Motor neuron (in vitro differentiated cells): Measurements from ENCODE around the gene RPTOR. TPM values are rescaled to one million over a fixed set of nuclear protein-coding genes. Genes with fewer than 3 reads are reported as not detected.

Experiments
- ATAC-seq, 8 experiments: fragments of 200-7000 bp; cut with Tn5 transposase; replicated peaks in 6 of 8; 2 replicates each; pipeline ENCODE4 v1.8.0; 2021; ENCODE audit warnings: mild to moderate bottlenecking in 8 of 8, moderate library complexity in 8 of 8
- H3K27ac ChIP-seq, 2 donors: fragments of 250-450 bp; sonication (Bioruptor Pico); 2 replicates each; pipeline ENCODE4 v1.9.0; 2021; ENCODE audit warnings: antibody characterized with exemption in 2 of 2, mild to moderate bottlenecking in 2 of 2, moderate library complexity in 1 of 2
- H3K4me1 ChIP-seq, 2 donors: fragments of 250-450 bp; sonication (Bioruptor Pico); replicated peaks in 1 of 2; 2 replicates each; pipeline ENCODE4 v1.6.1; 2021; ENCODE audit warnings: antibody characterized with exemption in 2 of 2, mild to moderate bottlenecking in 2 of 2, moderate library complexity in 1 of 2
- H3K4me3 ChIP-seq, 5 donors: fragments of 250-450 bp; sonication (Bioruptor Pico); 2 replicates each; pipeline ENCODE4 v1.9.0; 2021; ENCODE audit warnings: antibody characterized with exemption in 5 of 5, mild to moderate bottlenecking in 5 of 5, moderate library complexity in 4 of 5
- WGBS, 10 experiments: fragments of 450-650 bp; shearing (Covaris generic); methylation state at CpG; one replicate each; pipeline ENCODE4 v1.0.0; 2022; 5-methylcytosine and 5-hydroxymethylcytosine counted together
- in situ Hi-C, 9 experiments: fragments of 400-800 bp; cut with MboI; loops; one replicate each; pipeline ENCODE4 v1.15.0; 2021; ENCODE audit warnings: low sequenced_read_pairs in 9 of 9, low pct_unique_long_range_greater_than_20kb in 2 of 9; ENCODE audit not compliant: unreplicated experiment in 9 of 9
- total RNA-seq, 8 experiments: library from RNA; unstranded; fragments of 300-600 nt; gene quantifications; 2 replicates each; pipeline versions ENCODE4 v1.2.3 to v1.2.4, GENCODE V29; 2022

The RPTOR gene
- total RNA-seq, 8 experiments from 2014 or later, result 15.6 to 53.3 (median 19.2) TPM

DNA sequence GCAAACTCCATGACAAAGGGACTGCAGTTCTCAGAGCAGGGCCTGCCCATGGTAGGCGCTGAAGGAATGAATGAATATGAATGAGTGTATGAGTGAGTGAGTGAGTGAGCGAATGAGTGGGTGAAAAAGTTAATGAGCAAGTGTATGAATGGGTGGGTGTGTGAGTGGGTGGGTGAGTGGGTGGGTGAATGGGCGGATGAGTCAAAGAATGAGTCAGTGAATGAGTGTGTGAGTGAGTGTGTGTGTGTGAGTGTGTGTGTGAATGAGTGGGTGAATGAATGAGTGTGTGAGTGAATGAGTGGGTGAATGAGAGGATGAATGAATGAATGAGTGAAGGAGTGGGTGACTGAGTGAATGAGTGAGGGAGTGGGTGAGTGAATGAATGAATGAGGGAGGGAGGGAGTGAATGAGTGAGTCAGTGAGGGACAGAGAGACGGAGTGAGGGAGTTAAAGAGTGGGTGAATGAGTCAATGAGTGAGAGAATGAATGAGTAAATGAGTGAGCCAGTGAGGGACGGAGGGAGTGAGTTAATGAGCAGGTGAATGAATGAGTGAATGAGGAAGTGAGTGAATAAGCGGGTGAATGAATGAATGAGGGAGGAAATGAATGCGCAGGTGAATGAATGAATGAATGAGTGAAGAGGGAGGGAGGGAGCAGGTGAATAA, 435.9 kb downstream of the RPTOR start:
- in situ Hi-C loops, result loop anchor here in 7 of 9 experiments (10.0 to 25.0 kb wide), 4 partner anchors 107 to 556 kb away; no protein-coding TSS in a partner anchor
- 14 to 74% (median 44%) methylated on average over 1 to 6 of the region's 7 CpGs for WGBS, 10 experiments
- Histone ChIP-seq H3K4me3 (peak overlapping the region in 2 of 5 donors; percentile 37 to 44), H3K4me1 (peaks cover 0 to 4% of the 10 kb centered on the region in 2 donors), H3K27ac (no peak overlapping the region)
- peak in 6 of 8 experiments; percentile 2 to 42 (median 20) for ATAC-seq

DNA sequence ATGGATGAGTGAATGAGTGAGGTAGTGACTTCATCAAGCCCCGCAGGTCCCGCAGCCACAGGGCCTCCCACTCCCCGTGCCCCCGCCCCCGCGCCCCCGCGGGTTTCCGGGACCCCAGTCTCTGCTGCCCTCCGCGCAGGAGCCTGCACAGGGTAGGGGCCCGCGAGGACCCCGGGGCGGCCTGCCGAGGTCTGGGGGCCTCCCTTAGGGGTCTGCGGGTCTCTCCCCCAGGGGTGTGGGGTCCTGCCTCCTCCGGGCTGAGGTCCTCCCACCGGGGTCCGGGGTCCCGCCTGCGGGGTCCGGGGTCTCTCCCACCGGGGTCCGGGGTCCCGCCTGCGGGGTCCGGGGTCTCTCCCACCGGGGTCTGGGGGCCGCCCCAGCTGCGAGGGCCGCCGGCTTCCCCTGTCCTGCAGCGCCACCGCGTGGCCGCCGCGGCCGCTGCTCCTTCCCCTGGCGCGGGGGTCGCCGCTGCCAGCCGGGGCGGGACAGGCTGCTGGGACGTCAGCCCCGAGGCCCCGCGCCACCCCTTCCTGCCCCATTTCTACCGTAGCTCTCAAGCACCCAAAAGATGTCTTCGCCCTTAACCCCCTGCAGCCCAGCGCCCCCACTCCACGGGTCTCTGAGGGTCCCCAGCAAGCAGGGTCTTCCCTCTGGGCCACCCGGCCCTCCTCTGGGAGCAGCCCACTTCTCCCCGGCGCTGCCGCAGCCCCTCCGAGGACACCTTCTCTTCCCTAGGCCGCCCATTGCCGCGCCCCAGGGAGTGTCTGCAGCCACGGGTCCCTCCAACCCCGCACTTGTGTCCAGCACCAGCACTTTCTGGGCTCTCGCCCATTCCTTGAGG, 436.6 kb downstream of the RPTOR start:
- peak; percentile 36 to 87 (median 70) for ATAC-seq

DNA sequence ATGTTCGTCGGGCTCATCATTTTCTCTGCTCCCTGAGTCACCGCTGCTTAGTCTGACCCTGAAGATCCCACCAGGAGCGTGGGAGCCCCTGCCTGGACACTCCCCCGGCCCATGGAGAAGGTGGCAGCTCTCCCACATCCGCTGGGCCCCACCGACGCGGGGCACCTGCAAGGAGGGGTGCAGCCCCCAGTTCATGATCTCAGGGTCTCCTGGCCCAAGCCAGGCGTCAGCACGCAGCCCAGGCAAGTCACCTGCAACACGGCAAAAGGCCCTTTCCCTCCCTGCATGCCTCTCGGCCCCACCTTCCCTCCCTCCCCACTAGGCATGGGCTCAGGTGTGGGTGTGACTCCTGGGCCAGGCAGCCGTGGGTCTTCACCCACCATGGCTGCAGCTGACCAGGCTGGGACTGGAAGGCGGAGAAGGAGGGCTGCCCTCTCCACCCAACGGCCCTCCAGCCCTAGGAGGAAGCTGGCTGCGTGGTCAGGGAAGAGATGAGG, 437.3 kb downstream of the RPTOR start:
- Histone ChIP-seq H3K4me1 (peaks cover 0 to 4% of the 10 kb centered on the region in 2 donors), H3K4me3 (no peak overlapping the region)
- in situ Hi-C loops, result loop anchor here in 7 of 9 experiments (10.0 to 25.0 kb wide), 4 partner anchors 105 to 557 kb away; no protein-coding TSS in a partner anchor

More for the DNA sequence above, 436.6 kb downstream of the RPTOR start:
- WGBS, 10 experiments, result 0 to 100% (median 18%) methylated on average over 1 to 9 of the region's 65 CpGs; no CpG with 5 or more reads in 5 of the 10 experiments
- Histone ChIP-seq H3K27ac (no peak overlapping the region), H3K4me1 (peaks cover 0 to 4% of the 10 kb centered on the region in 2 donors), H3K4me3 (peak overlapping the region; percentile 27 to 44 (median 31))
- in situ Hi-C loops, result loop anchor here in 7 of 9 experiments (10.0 to 25.0 kb wide), 4 partner anchors 106 to 556 kb away; no protein-coding TSS in a partner anchor

DNA sequence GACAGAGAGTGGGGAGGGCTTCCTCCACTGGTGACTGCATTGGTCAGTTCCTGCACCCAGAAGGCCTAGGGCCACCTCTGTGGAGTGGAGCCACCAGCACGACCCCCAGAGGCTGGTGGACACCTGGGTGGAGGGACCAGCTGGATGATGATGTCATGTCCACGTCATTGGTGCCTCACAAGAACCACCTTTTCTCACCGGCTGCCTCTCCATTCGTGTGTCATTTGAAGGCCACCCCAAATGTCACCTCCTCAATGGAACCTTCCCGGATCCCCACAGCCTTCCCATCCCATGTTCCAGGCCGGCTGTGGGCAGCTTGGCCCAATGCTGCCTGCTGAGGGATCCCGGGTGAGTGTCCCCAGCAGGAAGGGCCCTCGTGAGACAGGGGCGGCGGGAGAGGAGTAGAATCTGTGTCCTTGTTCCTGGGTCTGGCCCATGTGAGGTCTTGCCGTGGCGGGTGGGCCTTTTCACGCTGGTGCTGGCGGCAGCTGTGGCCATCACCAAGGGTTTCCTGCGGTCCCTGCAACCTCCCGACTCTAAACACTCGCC, 437.9 kb downstream of the RPTOR start:
- WGBS, 10 experiments, result 80 to 100% (median 81%) methylated on average over 2 to 7 of the region's 17 CpGs; no CpG with 5 or more reads in 5 of the 10 experiments
- Histone ChIP-seq H3K27ac (no peak overlapping the region), H3K4me3 (no peak overlapping the region), H3K4me1 (peaks cover 2 to 4% of the 10 kb centered on the region in 2 donors)
- peak in 3 of 8 experiments; percentile 1 to 5 (median 2) for ATAC-seq
- in situ Hi-C loops, result loop anchor here in 7 of 9 experiments (10.0 to 25.0 kb wide), 4 partner anchors 105 to 558 kb away; no protein-coding TSS in a partner anchor

More for the DNA sequence above, 437.3 kb downstream of the RPTOR start:
- no peak overlapping the region for H3K27ac ChIP-seq
- peak in 4 of 8 experiments; percentile 2 to 8 (median 4) for ATAC-seq
- 60 to 100% (median 75%) methylated on average over 2 to 7 of the region's 17 CpGs; no CpG with 5 or more reads in 6 of the 10 experiments for WGBS, 10 experiments

DNA sequence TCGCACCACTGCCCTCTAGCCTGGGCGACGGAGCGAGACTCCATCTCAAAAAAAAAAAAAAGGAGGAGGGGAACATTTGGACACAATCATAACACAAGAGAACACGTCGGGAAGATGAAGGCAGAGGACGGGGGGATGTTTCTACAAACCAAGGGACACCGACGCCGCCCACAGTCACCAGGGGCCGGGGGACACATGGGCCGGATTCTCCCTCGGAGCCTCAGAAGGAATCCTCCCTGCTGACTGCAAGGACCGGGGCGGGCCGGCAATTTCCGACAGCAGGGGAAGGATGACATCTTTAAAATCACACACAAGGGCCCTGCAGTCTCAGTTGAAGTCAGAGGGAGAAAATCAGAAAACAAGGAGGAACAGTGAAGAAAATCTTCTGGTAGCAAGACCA, 438.9 kb downstream of the RPTOR start:
- in situ Hi-C loops, result loop anchor here in 7 of 9 experiments (10.0 to 25.0 kb wide), 4 partner anchors 104 to 559 kb away; no protein-coding TSS in a partner anchor
- no peak for ATAC-seq

DNA sequence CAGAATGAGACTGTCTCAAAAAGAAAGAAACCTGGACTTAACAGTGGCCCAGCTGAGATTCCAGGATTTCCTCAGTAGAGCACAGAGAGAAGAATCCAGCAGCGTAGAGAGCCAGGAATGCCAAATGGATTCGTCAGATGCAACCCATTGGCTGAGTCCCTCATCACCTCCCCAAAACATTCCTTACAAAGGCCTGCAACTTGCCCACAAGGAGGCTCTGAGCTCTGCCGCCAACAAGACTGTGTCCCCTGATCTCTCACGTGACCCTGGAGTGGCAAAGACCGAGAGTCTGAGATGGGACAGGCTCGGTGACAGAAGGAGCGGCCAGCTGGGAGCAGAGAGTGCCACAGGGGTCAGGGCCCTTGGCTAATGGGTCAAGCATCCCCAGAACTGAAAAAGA, 440.1 kb downstream of the RPTOR start:
- Histone ChIP-seq H3K4me1 (peaks cover 11 to 19% of the 10 kb centered on the region in 2 donors), H3K4me3 (no peak overlapping the region), H3K27ac (no peak overlapping the region)
- 20 to 78% (median 36%) methylated on average over 1 to 6 of the region's 7 CpGs; no CpG with 5 or more reads in 1 of the 10 experiments for WGBS, 10 experiments
- ATAC-seq, result peak in 2 of 8 experiments; percentile 16 to 41
- in situ Hi-C loops, result loop anchor here in 7 of 9 experiments (10.0 to 25.0 kb wide), 4 partner anchors 103 to 560 kb away; no protein-coding TSS in a partner anchor

More for the DNA sequence above, 438.9 kb downstream of the RPTOR start:
- Histone ChIP-seq H3K4me1 (peaks cover 11 to 13% of the 10 kb centered on the region in 2 donors), H3K27ac (no peak overlapping the region), H3K4me3 (no peak overlapping the region)
- WGBS, 10 experiments, result 20 to 90% (median 80%) methylated on average over 1 to 14 of the region's 17 CpGs; no CpG with 5 or more reads in 2 of the 10 experiments

DNA sequence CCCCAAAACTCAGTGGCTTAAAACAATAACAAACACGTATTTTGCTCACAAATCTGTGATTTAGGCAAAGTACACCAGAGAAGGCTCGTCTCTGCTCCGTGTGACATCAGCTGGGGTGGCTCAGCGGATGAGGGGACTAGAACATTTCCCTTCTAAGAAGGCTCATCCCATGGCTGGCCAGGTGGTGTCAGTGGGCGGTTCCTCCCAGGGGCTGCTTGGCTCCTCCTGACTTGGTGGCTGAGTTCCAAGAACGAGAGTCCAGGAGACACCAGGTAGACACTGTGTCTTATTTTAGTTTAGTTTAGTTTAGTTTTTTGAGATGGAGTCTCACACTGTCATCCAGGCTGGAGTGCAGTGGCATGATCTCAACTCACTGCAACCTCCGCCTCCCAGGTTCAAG, 441.4 kb downstream of the RPTOR start:
- H3K27ac ChIP-seq, result no peak overlapping the region
- peaks cover 11 to 19% of the 10 kb centered on the region in 2 donors for H3K4me1 ChIP-seq
- in situ Hi-C loops, result loop anchor here in 7 of 9 experiments (10.0 to 25.0 kb wide), 4 partner anchors 101 to 561 kb away; no protein-coding TSS in a partner anchor
- WGBS, 10 experiments, result 38 to 93% (median 76%) methylated on average over 3 to 7 of the region's 7 CpGs; no CpG with 5 or more reads in 4 of the 10 experiments
- ATAC-seq, result no peak
- no peak overlapping the region for H3K4me3 ChIP-seq

DNA sequence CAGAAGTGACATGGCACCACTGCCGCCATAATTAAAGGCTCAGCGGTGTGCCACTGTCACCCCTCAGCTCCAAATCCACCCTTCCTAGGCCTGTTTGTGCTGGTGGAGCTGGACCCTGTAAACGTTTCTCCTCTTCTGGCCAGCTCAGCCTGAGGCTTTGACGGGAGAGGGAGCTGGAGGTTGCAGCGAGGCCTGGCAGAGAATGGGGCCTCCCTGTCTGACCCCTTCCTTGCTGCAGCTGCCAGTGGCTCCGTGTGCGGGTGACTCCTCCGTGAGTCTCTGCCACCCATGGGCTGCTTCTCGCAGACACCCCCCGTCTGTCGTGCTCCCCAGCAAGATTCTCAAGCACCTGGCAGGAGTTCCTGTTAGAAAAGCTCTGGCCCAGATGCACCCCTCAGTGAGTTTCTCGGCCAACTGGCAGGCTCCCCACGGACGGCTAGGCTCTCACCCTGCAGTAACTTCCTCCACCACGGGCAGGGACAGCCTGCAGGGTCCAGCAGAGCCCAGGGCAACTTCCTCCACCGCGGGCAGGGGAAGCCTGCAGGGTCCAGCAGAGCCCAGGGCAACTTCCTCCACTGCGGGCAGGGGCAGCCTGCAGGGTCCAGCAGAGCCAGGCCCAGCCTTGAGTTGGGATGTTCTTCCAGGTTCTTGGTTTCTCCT, 442.3 kb downstream of the RPTOR start:
- in situ Hi-C loops, result loop anchor here in 7 of 9 experiments (10.0 to 25.0 kb wide), 4 partner anchors 100 to 562 kb away; no protein-coding TSS in a partner anchor
- Histone ChIP-seq H3K27ac (no peak overlapping the region), H3K4me1 (peaks cover 11 to 19% of the 10 kb centered on the region in 2 donors), H3K4me3 (no peak overlapping the region)
- ATAC-seq, result no peak
- 60 to 95% (median 75%) methylated on average over 1 to 15 of the region's 18 CpGs; no CpG with 5 or more reads in 4 of the 10 experiments for WGBS, 10 experiments

DNA sequence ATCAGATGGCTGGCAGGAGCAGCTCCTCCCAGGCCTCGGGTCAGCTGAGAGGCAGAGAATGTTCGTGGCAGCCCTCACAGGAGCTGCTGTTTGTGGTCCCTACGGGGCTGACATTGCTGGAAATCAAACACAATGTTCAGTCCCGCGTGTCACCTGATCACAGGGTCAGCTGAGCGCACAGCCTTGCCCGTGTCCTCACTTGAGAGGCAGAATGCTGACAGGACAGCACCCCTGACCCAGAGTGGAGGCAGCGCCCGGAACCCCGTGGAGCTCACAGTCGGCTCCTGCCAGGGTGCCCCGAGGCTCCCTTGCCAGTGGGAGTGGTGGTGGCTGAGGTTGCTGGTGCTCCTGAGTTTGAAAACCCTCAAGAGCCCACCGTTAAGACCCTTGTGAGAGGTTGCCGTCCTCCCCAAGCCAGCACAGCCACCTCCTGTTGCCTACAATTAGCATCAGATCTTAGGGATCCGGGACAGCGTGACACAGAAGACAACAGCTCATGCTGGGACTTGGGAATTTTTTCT, 443.4 kb downstream of the RPTOR start:
- H3K4me1 ChIP-seq, result peaks cover 15 to 25% of the 10 kb centered on the region in 2 donors
- peak in 5 of 8 experiments; percentile 3 to 30 (median 23) for ATAC-seq
- in situ Hi-C loops, result loop anchor here in 7 of 9 experiments (10.0 to 25.0 kb wide), 4 partner anchors 99 to 563 kb away; no protein-coding TSS in a partner anchor
- no peak overlapping the region for H3K4me3 ChIP-seq
- H3K27ac ChIP-seq, result no peak overlapping the region
- WGBS, 10 experiments, result 13 to 45% (median 36%) methylated on average over 2 to 8 of the region's 16 CpGs; no CpG with 5 or more reads in 6 of the 10 experiments

DNA sequence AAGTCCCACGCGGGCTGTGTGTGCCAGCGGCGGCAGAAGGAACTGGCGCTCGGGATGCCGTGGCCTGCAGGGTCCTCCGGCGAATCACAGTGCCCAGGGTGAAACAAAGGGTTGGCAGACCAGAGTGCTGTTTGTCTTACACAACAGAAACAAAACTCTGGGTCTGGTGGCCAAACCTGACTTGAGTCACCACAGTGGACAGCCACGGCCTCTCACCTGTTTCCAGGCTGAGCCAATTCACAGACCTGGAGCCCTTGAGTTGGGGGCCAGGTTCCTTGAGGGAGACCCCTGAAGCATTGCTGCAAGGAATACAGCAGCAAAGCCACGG, 444.9 kb downstream of the RPTOR start:
- 50 to 100% (median 100%) methylated on average over 1 to 5 of the region's 11 CpGs; no CpG with 5 or more reads in 5 of the 10 experiments for WGBS, 10 experiments
- in situ Hi-C loops, result loop anchor here in 7 of 9 experiments (10.0 to 25.0 kb wide), 4 partner anchors 98 to 565 kb away; no protein-coding TSS in a partner anchor
- Histone ChIP-seq H3K27ac (no peak overlapping the region), H3K4me1 (peaks cover 18 to 26% of the 10 kb centered on the region in 2 donors), H3K4me3 (no peak overlapping the region)
- no peak for ATAC-seq

DNA sequence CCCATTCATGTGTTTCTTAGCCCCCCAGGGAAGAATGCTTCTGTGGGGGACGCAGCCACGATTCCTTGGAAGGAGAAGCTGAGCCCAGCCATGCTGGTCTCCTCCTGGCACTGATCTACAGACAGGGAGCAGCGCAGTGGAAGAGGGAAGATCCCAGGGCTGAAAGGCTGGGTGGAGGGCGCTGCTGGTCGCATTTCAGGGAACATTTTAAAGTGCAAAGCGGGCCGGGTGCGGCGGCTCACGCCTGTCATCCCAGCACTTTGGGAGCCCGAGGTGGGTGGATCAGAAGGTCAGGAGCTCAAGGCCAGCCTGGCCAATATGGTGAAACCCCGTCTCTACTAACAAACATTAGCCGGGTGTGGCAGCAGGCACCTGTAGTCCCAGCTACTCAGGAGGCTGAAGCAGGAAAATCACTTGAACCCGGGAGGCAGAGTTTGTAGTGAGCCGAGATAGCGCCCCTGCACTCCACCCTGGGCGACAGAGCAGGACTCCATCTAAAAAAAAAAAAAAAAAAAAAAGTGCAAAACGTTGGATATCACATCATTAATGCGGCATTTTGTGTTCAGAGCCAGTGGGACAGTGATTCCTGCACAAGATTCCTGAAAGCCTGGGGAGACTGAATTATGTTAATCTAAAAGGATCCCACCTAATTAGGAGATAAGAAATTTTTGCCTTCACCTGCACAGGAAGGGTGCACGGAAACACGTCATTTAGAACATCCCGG, 446.4 kb downstream of the RPTOR start:
- Histone ChIP-seq H3K4me3 (peak overlapping the region; percentile 84 to 97 (median 95)), H3K27ac (peak overlapping the region in 1 of 2 donors; percentile 41), H3K4me1 (peaks cover 18 to 26% of the 10 kb centered on the region in 2 donors)
- in situ Hi-C loops, result loop anchor here in 4 of 9 experiments (10.0 to 25.0 kb wide), 3 partner anchors 96 to 554 kb away; no protein-coding TSS in a partner anchor
- peak in 1 of 8 experiments; percentile 0 for ATAC-seq
- 12 to 68% (median 34%) methylated on average over 1 to 10 of the region's 22 CpGs; no CpG with 5 or more reads in 2 of the 10 experiments for WGBS, 10 experiments
